Stimulated activated CD4-positive, alpha-beta T cell treated with anti-CD3 and anti-CD28 coated beads, Interleukin-12 subunit alpha, Interleukin-12 subunit beta, amount 100 ng/mL, for 4 hours (primary cell): Measurements from ENCODE around the gene CACNB2.
"Not testable (repeated sequence)": the region's sequence is repeated elsewhere in the genome, so short reads cannot be mapped to it uniquely, and the experiment has no call there.

Source experiments
- DNase-seq: peaks from one replicate; pipeline ENCODE4 v3.0.0-alpha.2; 2020

CACNB2 gene

GRCh38 chr10:18409599-18410397, 269.6 kb downstream of the CACNB2 start:
- DNase-seq: no peak

DNA sequence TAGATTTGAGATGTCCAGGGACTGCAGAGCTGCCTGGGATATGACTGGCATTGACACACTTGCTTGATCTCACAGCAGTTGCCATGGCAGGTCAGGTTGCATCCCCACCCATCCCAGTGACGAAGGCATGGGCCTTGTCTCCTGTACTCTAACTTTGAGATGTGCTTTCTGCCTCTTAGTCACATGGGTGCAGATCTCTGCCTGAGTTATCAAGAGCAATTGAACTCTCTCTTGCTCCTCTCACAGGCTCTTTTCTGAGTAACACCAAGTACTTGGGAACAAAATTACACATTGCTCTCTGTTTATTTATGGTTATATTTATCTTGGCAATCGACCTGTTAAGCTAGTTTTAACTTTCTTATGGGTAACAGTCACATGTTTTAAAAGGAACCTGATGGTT, 273.8 kb downstream of the CACNB2 start:
- no peak for DNase-seq

DNA sequence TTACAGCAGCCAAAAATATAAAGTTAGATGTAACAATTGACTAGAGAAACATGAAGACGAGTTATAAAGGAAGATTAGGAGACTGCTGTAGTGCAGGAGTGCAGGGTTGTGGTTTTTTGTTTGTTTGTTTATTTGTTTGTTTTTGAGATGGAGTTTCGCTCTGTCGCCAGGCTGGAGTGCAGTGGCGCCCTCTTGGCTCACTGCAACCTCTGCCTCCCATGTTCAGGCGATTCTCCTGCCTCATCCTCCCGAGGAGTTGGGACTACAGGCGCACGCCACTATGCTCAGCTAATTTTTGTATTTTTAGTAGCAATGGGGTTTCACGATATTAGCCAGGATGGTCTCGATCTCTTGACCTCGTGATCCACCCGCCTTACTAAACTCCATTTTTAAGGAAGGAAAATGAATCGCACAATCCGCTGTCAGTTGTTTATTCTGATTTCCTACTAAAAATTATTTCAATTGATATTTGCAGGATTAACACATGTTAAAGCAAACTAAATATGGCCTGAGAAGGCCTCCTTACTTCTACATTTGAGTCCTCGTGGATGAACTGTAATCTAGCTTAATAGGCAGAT, 277.8 kb downstream of the CACNB2 start:
- DNase-seq: no peak

DNA sequence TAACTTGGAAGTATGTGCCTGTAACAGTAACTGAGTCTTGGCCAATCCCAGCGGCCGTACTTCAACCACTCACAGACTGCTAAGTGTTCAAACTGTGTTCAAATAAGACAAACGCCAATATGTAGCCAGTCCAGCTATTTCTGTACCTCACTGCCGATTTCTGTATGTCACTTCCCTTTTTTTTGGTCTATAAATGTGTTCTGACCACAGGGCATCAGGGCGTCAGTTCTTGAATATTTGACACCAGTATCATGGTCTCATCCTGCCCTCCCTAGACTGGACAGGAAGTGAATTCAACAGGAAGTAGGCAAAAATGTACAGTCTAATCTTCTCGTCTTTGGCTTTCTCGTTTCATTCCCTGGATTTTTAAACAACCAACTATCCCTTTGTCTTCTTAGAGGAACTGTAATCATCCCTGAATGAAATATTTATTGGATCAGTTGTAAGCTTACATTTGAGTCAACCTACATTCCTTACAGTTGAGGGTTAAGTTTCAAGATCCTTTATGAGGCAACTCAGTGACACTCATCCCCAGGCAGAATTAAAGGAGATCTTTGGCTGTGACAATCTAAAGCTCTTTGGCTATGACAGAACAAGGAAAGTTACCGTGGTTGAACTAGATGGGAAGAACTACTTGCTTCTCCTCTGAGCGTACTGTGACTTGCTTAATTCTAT, 278.5 kb downstream of the CACNB2 start:
- no peak for DNase-seq

GRCh38 chr10:18419945-18420344, 279.7 kb downstream of the CACNB2 start:
- no peak for DNase-seq

DNA sequence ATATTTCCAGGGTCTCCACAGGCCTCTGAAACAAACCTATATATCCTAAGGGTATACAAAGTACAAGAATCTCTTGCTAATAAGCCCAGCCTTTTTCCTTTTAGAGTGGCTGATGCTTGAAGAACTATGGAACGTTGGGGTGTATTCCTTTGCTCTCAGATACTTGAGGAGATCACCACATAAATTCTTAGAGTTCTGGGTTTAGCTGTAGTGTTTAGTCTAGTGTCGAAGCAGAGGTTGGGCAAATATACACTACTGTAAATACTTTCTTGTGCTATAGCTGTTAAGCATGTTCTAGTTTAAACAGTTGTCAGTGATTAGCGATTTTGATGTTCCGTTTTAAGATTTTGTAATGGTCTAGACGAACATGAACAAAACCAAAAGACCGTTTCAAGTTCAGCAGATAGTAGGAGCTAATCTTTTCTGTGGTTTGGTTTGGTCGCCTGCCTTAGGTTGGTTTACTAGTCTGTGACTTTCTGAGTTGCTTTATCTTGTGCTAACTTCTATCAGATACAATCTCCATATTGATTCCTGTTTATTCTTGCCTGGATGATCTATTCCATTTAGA, 281.6 kb downstream of the CACNB2 start:
- no peak for DNase-seq

DNA sequence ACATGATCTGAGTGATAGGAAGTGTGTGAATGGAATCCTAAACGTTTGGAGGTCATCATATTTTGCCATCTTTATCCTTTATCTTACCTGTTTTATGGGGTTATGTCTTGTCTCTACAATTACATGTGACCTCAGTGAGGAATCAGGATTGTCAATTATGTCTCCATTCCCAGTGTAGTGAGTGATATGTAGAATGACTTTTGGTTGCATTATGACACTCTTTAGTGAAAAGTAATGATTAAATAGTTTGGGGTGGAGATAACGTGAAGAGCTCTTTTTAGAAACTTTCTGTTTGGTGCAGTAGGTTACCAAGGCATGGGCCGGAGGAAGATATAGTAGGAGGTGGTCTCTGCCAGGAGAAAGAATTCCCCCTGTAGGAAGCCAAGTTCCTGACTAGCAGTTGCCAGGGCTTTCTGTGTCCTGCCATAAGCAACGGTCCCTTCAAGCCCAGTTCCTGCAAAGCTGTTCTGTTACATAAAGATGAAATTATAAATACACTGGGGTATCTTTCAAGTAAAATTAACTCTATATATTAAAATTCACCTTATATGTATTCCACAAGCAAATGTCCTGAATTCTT, 282.9 kb downstream of the CACNB2 start:
- DNase-seq: no peak

DNA sequence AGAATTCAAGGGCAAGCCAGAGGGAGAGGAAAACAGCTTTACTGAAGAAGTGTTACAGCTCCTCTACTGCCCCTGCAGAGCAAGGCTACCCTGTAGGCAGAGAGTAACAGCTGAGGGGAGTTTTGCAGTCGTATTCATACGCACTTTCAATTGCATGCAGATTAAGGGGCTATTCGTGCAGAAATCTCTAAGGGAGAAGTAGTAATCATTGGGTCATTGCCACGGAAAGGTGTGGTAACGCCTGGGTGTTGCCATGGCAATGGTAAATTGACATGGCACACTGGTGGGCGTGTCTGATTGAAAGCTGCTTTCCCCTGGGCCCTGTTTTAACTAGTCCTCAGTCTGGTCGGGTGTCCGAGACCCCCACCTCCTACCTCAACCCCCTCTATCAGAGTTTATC, 284.0 kb downstream of the CACNB2 start:
- DNase-seq: no peak

- DNase-seq: no peak
These were observed 289.1 kb downstream of the CACNB2 start for GRCh38 chr10:18429335-18429734.

DNA sequence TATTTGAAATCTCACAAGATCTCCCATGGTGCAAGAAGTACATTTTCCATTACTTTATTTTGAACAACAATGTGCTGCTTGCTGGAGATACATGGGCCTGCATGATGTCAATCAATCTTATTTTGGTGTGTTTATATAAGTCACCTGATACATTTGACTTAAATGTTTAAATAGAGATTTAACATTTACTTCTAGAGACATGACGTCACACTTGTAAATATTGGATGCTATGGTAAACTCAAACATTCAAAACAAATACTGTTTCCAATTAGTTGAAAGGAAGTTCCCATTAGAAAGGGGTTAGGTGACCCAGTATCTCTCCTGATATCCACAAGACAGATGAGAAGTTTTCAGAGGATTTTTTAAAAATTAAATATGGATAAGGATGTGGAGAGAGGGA, 296.7 kb downstream of the CACNB2 start:
- no peak for DNase-seq

DNA sequence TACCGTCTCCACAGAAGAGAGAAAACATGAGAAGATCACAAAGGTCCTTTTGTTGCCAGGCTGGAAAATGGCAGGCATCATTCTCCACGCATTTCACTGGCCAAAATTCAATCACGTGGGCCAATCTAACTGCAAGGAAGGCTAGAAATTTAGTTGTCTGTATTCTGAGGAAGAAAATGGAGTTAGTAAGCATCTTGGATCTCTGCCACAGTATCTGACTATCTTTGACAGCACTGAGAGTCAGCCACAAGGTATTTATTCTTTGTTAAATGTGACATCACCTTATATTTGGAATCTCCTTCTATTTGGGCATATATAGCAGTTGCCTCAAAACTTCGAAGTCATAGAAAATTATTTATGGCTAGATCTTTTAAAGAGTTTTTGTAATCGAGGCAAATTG, 297.3 kb downstream of the CACNB2 start:
- no peak for DNase-seq

- no peak for DNase-seq
These were observed 298.3 kb downstream of the CACNB2 start for GRCh38 chr10:18438361-18439126.

DNA sequence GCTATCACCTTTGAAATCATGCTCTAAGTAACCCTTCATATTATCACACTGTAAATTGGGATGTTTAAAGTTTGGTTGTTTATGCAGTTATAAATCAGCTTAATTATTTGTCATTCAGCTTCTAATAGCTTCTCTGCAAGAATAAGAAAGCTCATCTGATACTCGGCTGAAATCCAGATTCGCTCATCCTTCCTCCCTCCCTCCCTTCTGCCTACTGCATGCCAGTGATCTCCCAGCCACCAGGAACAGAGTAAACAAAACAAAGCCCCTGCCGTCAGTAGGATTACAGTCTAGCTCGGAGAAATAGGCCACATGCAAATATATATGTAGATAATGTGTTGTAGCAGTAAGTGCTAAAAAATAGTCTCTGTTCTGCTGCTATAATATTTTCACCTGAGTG, 299.4 kb downstream of the CACNB2 start:
- no peak for DNase-seq

- not testable (repeated sequence) for DNase-seq
These were observed 305.4 kb downstream of the CACNB2 start for GRCh38 chr10:18445635-18446034.

DNA sequence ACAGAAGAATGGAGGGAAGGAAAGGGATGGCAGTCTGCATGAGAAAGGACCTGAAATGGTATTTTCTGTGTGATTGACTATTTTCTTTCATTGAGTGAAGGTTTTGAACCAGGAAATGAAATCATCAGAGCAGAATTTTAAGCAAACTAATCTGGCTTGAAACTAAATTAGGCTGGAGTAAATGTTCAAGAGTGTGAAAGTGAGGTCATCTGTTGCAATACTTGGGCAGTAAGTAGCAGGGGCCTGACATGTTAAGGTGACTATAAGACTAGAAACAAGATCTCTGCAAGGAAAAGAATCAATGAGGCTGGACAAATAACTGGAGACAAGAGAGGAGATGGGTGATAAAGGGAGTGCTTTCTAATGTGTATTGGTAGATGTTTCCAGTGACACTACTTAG, 306.0 kb downstream of the CACNB2 start:
- DNase-seq: no peak

DNA sequence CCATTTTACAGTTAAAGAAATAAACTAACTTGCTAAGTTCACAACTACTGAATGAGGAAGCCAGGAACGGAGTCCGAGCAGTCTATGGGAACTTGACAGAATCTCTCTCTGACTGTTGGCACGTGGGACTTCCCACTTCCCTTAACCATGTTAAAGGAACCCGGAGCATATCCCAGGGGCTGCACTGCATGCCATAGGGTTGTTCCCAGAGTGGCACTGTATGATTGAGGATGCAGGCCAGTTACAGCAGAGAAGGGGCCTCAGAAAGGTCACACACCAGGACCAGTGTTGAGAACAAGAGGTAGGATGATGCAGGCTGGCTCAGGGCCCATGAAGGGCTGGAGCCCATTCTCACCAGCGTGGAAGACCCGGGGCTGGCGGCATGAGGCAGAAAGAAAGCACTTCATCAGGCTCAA, 309.4 kb downstream of the CACNB2 start:
- no peak for DNase-seq

DNA sequence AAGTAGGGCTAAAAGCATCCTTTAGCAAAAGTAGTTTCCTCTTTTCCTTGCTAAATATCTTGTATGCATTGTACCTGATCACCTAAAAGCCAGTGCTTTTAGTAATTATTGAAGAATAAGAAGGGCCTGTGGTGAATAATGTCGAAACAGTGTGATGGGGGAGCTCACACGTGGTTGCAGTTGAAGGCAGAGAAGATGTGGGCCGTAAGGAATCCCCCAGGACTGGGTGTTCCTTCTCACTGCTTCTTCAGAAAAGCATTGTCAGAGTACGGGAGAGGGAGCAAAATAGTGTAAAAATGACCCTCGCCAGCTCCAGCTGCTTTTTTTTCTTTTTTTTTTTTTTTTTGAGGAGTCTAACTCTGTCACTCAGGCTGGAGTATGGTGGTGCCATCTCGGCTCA, 310.1 kb downstream of the CACNB2 start:
- DNase-seq: no peak

GRCh38 chr10:18455086-18455884, 315.1 kb downstream of the CACNB2 start:
- DNase-seq: no peak

- DNase-seq: no peak
These were observed 316.8 kb downstream of the CACNB2 start for GRCh38 chr10:18456984-18457383.

DNA sequence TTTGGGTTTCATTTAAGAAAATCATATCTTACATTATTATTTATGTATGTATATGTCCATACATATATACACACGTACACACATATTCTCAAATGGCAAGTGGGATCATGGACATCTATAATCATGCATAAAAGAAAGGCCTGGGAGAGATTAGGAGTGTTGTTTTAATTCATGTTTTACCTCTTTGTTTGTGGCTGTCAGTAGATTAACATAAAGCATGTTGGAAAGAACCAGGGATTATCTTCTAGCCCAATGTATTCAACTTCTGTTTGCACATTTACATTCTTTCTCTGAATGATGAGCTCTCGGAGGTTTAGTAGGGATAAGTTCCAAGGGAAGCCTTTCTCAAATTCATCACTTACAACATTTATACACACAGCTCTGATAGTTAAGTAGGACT, 319.8 kb downstream of the CACNB2 start:
- no peak for DNase-seq

- no peak for DNase-seq
These were observed 323.5 kb downstream of the CACNB2 start for GRCh38 chr10:18463673-18464211.

GRCh38 chr10:18469125-18469524, 328.9 kb downstream of the CACNB2 start:
- DNase-seq: no peak
